SK-N-SH (cell line): ENCODE measurements around the gene SHANK1. TPM values are rescaled to one million over a fixed set of nuclear protein-coding genes. Genes with fewer than 3 reads are reported as not detected.

Source experiments
- CTCF ChIA-PET: fragments of 300-600, 350-600 bp; formaldehyde crosslinking; extraction: SDS; loops from one replicate; lab custom pipeline; 2021; lab: Yijun Ruan, JAX
- POLR2A ChIA-PET: fragments of 350-600 bp; sonication (Branson Sonifier 250); formaldehyde crosslinking; extraction: SDS; loops from one replicate; lab custom pipeline; 2020; ENCODE audit warnings: antibody characterized with exemption, inconsistent platforms; lab: Yijun Ruan, JAX
- DNase-seq: peaks from one replicate; pipeline ENCODE4 v3.0.0; 2012
- H2AFZ ChIP-seq: fragments of 200-600 bp; sonication (generic); 2 replicates; pipeline ENCODE4 v1.8.1; 2016; ENCODE audit warnings: antibody characterized with exemption, mild to moderate bottlenecking, low read depth
- H3F3A ChIP-seq: fragments of 200-600 bp; sonication (generic); replicated peaks from 2 replicates; pipeline ENCODE3; 2016; ENCODE audit warnings: antibody characterized with exemption, mild to moderate bottlenecking; ENCODE audit not compliant: insufficient read depth
- H3K27ac ChIP-seq, 2 experiments: fragments of 200-500 bp in 1 of 2; fragments of 200-600 bp in 1 of 2; sonication (Bioruptor generic) in 1 of 2; sonication (generic), shearing (Covaris generic) in 1 of 2; 2 replicates each; pipeline versions ENCODE4 v1.5.1 to v1.6.1; 2014 to 2016; ENCODE audit warnings: low read depth in 2 of 2, inconsistent platforms in 1 of 2, low read length in 1 of 2, mild to moderate bottlenecking in 1 of 2, mixed read lengths in 1 of 2
- H3K27me3 ChIP-seq: fragments of 200-600 bp; sonication (generic), shearing (Covaris generic); 2 replicates; pipeline ENCODE4 v1.6.1; 2016; ENCODE audit warnings: mixed run types; ENCODE audit not compliant: insufficient read depth
- H3K36me3 ChIP-seq, 2 experiments: fragments of 200-500 bp in 1 of 2; fragments of 200-600 bp in 1 of 2; sonication (Bioruptor generic) in 1 of 2; sonication (generic) in 1 of 2; replicated peaks in 1 of 2; 2 replicates each; pipeline versions ENCODE3 to v1.5.1; 2014 to 2016; ENCODE audit warnings: low read length in 1 of 2, mild to moderate bottlenecking in 1 of 2; ENCODE audit not compliant: insufficient read depth in 2 of 2, control insufficient read depth in 1 of 2
- H3K4me1 ChIP-seq, 2 experiments: fragments of 200-500 bp in 1 of 2; fragments of 200-600 bp in 1 of 2; sonication (Bioruptor generic) in 1 of 2; sonication (generic), shearing (Covaris generic) in 1 of 2; 2 replicates each; pipeline versions ENCODE4 v1.5.1 to v1.6.1; 2014 to 2016; ENCODE audit warnings: low read depth in 1 of 2, low read length in 1 of 2, mixed run types in 1 of 2; ENCODE audit not compliant: insufficient read depth in 2 of 2, control insufficient read depth in 1 of 2
- H3K4me2 ChIP-seq: fragments of 200-600 bp; sonication (generic), shearing (Covaris generic); 2 replicates; pipeline ENCODE4 v1.6.1; 2017; ENCODE audit warnings: mixed run types
- H3K4me3 ChIP-seq, 2 experiments: fragments of 200-500 bp in 1 of 2; fragments of 200-600 bp in 1 of 2; sonication (Bioruptor generic) in 1 of 2; sonication (generic), shearing (Covaris generic) in 1 of 2; 2 replicates each; pipeline versions ENCODE4 v1.5.1 to v1.8.1; 2014 to 2016; ENCODE audit warnings: low read depth in 2 of 2, inconsistent platforms in 1 of 2, low read length in 1 of 2, mild to moderate bottlenecking in 1 of 2, mixed read lengths in 1 of 2, moderate library complexity in 1 of 2
- H3K79me2 ChIP-seq: fragments of 200-600 bp; sonication (generic); 2 replicates; pipeline ENCODE4 v1.8.1; 2017; ENCODE audit warnings: mild to moderate bottlenecking; ENCODE audit not compliant: insufficient read depth
- H3K9ac ChIP-seq: fragments of 200-600 bp; sonication (generic); 2 replicates; pipeline ENCODE4 v1.6.1; 2017; ENCODE audit warnings: mixed run types
- H3K9me2 ChIP-seq: fragments of 200-600 bp; sonication (generic); 2 replicates; pipeline ENCODE4 v1.6.1; 2017; ENCODE audit warnings: mixed run types
- H3K9me3 ChIP-seq: fragments of 200-600 bp; sonication (generic); 2 replicates; pipeline ENCODE4 v1.6.1; 2017; ENCODE audit warnings: mixed run types, mild to moderate bottlenecking, moderate library complexity
- H4K20me1 ChIP-seq: fragments of 200-600 bp; sonication (generic); 2 replicates; pipeline ENCODE4 v1.6.1; 2017; ENCODE audit warnings: mild to moderate bottlenecking, mixed run types; ENCODE audit not compliant: insufficient read depth
- CHD2 ChIP-seq: fragments of 150-350 bp; IDR thresholded peaks from 2 replicates; pipeline ENCODE4 v1.6.1; 2018; ENCODE audit warnings: low read length; ENCODE audit not compliant: partially characterized antibody
- EP300 ChIP-seq, 2 experiments: IDR thresholded peaks; 2 replicates each; pipeline versions ENCODE4 v1.4.0 to v1.6.1; 2012; ENCODE audit warnings: borderline replicate concordance in 1 of 2, low read depth in 1 of 2, low read length in 1 of 2
- MAX ChIP-seq: IDR thresholded peaks from 2 replicates; pipeline ENCODE4 v1.4.0; 2012; ENCODE audit warnings: low read depth
- MEF2A ChIP-seq: IDR thresholded peaks from 2 replicates; pipeline ENCODE4 v1.4.0; 2012; ENCODE audit warnings: low read depth, borderline replicate concordance
- NRF1 ChIP-seq: IDR thresholded peaks from 2 replicates; pipeline ENCODE4 v1.6.1; 2012; ENCODE audit warnings: low read depth, mild to moderate bottlenecking, low read length
- RCOR1 ChIP-seq: fragments of 150-350 bp; IDR thresholded peaks from 2 replicates; pipeline ENCODE4 v1.6.1; 2017; ENCODE audit warnings: antibody characterized with exemption, low read length
- RFX5 ChIP-seq: IDR thresholded peaks from 2 replicates; pipeline ENCODE4 v1.6.1; 2012; ENCODE audit warnings: mild to moderate bottlenecking, improper control_type of control experiment, low read length
- SIN3A ChIP-seq: IDR thresholded peaks from 2 replicates; pipeline ENCODE4 v1.6.1; 2012; ENCODE audit warnings: low read depth, mild to moderate bottlenecking, low read length, moderate library complexity, borderline replicate concordance
- SMC3 ChIP-seq: IDR thresholded peaks from 2 replicates; pipeline ENCODE4 v1.6.1; 2012; ENCODE audit warnings: low read depth, low read length, improper control_type of control experiment
- TAF1 ChIP-seq: IDR thresholded peaks from 2 replicates; pipeline ENCODE4 v1.6.1; 2012; ENCODE audit warnings: low read depth, mild to moderate bottlenecking, low read length, moderate library complexity, borderline replicate concordance
- TCF12 ChIP-seq: IDR thresholded peaks from 2 replicates; pipeline ENCODE4 v1.4.0; 2012
- TEAD4 ChIP-seq: IDR thresholded peaks from 2 replicates; pipeline ENCODE4 v1.4.0; 2012; ENCODE audit warnings: mild to moderate bottlenecking, borderline replicate concordance; ENCODE audit not compliant: insufficient read depth
- USF1 ChIP-seq: IDR thresholded peaks from 2 replicates; pipeline ENCODE4 v1.4.0; 2012; ENCODE audit warnings: low read depth, borderline replicate concordance
- YY1 ChIP-seq: IDR thresholded peaks from 2 replicates; pipeline ENCODE4 v1.4.0; 2012; ENCODE audit warnings: low read depth, mild to moderate bottlenecking
- WGBS: methylation state at CpG from one replicate; pipeline ENCODE4 v1.1.6; 2017; ENCODE audit warnings: low lambda C conversion rate; 5-methylcytosine and 5-hydroxymethylcytosine counted together
- polyA plus RNA-seq, 3 experiments: library from polyadenylated mRNA; depleted of rRNA; stranded (reverse); fragments of >200 nt; gene quantifications; 2 replicates each; pipeline ENCODE4 v1.2.3, GENCODE V29; 2012
- TF ChIP-seq, protein P1 (sequence below): IDR thresholded peaks from 2 replicates; pipeline ENCODE4 v1.4.0; 2012; ENCODE audit warnings: low read depth, borderline replicate concordance

The SHANK1 gene
- polyA plus RNA-seq, 1 of the 3 experiments (the other 2 are of a cell fraction) = 0.28 TPM

GRCh38 chr19:50745221-50745620 is 25.6 kb upstream of the SHANK1 start:
- Histone ChIP-seq H3K9ac (no peak overlapping the region), H3F3A (no peaks in the 10 kb centered on the region), H2AFZ (no peak overlapping the region), H3K4me1 (no peaks in the 10 kb centered on the region), H3K27me3 (peaks cover 48% of the 10 kb centered on the region; the same call in 1 of the 2 replicates), H4K20me1 (no peaks in the 10 kb centered on the region), H3K9me3 (no peaks in the 10 kb centered on the region), H3K4me3 (no peak overlapping the region), H3K27ac (no peak overlapping the region), H3K79me2 (no peaks in the 10 kb centered on the region), H3K9me2 (no peaks in the 10 kb centered on the region), H3K4me2 (no peak overlapping the region), H3K36me3 (no peaks in the 10 kb centered on the region)
- CTCF ChIA-PET = no interaction called here
- POLR2A ChIA-PET = no interaction called here
- no peak for DNase-seq
- 33% methylated on average over 10 of the region's 10 CpGs for WGBS
- TF ChIP-seq MAX (no peak), MEF2A (no peak), USF1 (0 out of 2 replicates have a peak, but pooled peaks have one; percentile 41), TEAD4 (no peak)

DNA sequence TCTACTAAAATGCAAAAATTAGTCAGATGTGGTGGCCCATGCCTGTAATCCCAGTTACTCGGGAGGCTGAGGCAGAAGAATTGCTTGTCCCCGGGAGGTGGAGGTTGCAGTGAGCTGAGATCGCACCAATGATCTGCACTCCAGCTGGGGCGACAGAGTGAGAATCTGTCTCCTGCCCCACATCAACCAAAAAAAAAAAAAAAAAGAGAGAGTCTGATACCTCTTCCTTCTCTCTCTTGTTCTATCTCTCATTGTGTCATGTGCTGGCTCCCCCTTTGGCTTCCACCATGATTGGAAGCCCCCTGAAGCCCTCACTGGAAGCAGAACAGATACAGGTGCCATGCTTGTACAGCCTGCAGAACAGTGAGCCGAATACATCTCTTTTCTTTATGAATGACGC is 23.9 kb upstream of the SHANK1 start:
- no peak overlapping the region for H3K4me2 ChIP-seq
- 53% methylated on average over 6 of the region's 6 CpGs for WGBS
- H3F3A ChIP-seq = no peaks in the 10 kb centered on the region
- no peak overlapping the region for H3K27ac ChIP-seq
- DNase-seq = no peak
- H3K4me3 ChIP-seq = no peak overlapping the region
- no peaks in the 10 kb centered on the region for H4K20me1 ChIP-seq
- no peak overlapping the region for H2AFZ ChIP-seq
- no peaks in the 10 kb centered on the region for H3K9me3 ChIP-seq
- no peaks in the 10 kb centered on the region for H3K36me3 ChIP-seq
- ChIA-PET CTCF (no interaction called here), POLR2A (no interaction called here)
- peaks cover 60% of the 10 kb centered on the region; the same call in 1 of the 2 replicates for H3K27me3 ChIP-seq
- no peaks in the 10 kb centered on the region for H3K9me2 ChIP-seq
- TF ChIP-seq MEF2A = no peak
- TF ChIP-seq, protein P1, sequence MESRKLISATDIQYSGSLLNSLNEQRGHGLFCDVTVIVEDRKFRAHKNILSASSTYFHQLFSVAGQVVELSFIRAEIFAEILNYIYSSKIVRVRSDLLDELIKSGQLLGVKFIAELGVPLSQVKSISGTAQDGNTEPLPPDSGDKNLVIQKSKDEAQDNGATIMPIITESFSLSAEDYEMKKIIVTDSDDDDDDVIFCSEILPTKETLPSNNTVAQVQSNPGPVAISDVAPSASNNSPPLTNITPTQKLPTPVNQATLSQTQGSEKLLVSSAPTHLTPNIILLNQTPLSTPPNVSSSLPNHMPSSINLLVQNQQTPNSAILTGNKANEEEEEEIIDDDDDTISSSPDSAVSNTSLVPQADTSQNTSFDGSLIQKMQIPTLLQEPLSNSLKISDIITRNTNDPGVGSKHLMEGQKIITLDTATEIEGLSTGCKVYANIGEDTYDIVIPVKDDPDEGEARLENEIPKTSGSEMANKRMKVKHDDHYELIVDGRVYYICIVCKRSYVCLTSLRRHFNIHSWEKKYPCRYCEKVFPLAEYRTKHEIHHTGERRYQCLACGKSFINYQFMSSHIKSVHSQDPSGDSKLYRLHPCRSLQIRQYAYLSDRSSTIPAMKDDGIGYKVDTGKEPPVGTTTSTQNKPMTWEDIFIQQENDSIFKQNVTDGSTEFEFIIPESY = no peak
- TF ChIP-seq EP300 (IDR thresholded peaks at IDR 0.05; ENCODE audit: borderline replicate concordance in 1 of 2, low read depth in 1 of 2, low read length in 1 of 2) = no peak
- TF ChIP-seq TCF12 = no peak
- TF ChIP-seq RFX5 = no peak
- no peak for TF ChIP-seq RCOR1
- no peak for TF ChIP-seq CHD2
- no peak for TF ChIP-seq SIN3A
- no peak for TF ChIP-seq TAF1
- TF ChIP-seq NRF1 = no peak
- TF ChIP-seq SMC3 = no peak
- no peak for TF ChIP-seq YY1
- no peak overlapping the region for H3K9ac ChIP-seq
- H3K79me2 ChIP-seq = no peaks in the 10 kb centered on the region
- no peaks in the 10 kb centered on the region for H3K4me1 ChIP-seq
